HG03103 (cell line): Measurements from ENCODE around the gene GARIN5A.

ENCODE experiments used
- ATAC-seq: cut with Tn5 transposase; IDR thresholded peaks from one replicate; pipeline ENCODE4 v1.9.1; 2021; ENCODE audit warnings: low read depth; ENCODE audit not compliant: unreplicated experiment

Gene GARIN5A

DNA sequence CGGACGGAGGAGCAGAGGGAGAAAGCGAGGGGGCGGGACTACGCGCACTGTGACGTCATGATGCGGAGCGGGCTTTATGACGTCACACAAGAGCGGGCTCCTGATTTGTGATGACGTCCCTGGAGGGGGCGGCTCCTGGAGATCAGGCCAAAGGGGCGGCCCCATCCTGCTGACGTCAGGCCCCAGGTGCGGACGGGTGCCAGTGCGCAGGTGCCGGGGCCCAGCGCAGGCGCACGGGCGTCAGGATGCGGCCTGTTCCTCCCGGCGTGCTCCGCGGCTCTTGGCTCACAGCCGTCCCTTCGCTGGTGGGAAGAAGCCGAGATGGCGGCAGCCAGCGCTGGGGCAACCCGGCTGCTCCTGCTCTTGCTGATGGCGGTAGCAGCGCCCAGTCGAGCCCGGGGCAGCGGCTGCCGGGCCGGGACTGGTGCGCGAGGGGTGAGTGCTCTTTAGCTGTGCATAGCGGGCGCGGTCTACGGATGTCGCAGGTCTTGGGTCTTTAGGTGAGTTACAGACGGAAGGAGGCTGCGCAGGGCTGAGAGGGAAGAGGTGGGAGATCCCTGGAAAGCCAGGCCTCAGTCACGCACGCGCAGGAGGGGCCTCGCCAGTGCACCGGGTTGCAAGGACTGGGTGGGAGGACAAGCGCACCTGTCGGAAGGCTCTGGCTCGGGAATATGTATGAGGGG lies at the start of gene GARIN5A, which contains the start of gene EMC10:
Gene GARIN5A, minus strand, starts transcription at position 625 of the 683 bp plus-strand sequence. Its CDS starts 460 bp downstream, at position 165.
Gene EMC10, plus strand, starts transcription at position 284 of the 683 bp plus-strand sequence. Its CDS starts 38 bp downstream, at position 322.
- ATAC-seq, result peak; percentile 76

DNA sequence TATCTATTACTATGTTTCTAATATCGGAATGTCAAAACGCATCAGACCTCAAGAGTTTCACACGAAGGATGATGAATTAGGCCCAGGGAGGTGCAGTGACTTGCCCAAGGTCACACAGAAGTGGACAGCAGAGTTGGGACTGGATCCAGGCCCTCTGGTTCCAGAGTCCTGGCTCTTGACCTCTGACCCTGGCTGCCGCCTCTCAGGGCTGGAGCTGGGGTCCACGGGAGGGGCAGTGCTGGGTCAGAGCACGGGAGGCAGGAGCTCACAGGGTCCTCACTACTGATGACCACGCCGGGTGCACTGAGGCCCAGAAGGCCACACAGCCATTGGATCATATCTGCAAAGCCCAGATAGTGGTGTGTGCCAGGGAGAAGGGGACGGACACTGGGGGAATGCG lies 46.2 kb upstream of the GARIN5A start:
- ATAC-seq, result no peak

DNA sequence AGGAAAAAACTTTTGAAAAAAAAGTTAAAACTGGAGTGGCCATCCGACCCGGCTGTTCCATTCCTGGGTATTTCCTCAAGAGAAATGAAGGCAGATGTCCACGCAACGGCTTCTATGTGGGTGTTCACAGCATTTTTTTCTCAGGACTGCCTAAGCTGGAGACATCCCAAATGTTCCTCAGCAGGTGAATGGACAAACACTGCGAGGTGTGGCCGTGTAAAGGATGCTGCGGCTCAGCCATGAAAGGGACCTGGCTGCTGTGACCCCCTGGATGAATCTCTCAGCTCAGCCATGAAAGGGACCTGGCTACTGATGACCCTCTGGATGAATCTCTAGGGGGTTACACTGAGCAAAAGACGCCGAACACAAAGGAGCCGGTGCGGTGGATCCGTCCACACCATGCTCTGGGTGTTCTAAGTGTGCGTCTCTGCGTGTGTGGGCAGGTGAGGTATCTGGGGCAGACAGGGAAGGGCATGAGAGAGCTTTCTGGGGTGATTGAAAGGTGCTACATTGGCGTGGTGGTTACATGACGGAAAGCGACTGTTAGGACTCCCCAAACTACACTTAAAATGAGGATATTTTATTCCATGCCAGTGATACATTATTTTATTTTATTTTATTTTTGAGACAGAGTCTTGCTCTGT lies 44.3 kb upstream of the GARIN5A start:
- no peak for ATAC-seq

DNA sequence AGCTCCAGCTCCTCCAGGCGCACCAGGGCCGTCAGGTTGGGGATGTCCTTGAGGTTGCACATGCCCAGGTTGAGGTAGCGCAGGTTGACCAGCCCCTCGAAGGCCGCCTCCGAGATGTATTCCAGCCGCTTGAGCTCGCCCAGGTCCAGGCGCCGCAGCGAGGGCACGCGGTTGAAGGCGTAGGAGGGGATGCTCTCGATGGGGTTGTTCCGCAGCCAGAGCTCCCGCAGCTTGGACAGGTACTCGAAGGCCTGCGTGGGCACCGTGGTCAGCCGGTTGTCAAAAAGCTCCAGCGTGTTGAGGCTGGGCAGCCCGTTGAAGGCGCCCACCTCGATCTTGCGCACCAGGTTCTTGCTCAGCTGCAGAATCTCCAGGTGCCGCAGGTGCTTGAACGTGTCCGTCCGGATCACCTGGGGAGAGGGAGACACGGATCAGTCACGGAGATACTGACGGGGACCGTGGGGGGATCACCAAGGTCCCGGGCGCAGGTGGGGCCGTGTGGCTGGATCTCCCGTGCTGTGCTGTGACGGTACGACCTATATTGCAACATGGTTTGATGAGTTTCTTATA lies 42.4 kb upstream of the GARIN5A start:
- ATAC-seq, result no peak

DNA sequence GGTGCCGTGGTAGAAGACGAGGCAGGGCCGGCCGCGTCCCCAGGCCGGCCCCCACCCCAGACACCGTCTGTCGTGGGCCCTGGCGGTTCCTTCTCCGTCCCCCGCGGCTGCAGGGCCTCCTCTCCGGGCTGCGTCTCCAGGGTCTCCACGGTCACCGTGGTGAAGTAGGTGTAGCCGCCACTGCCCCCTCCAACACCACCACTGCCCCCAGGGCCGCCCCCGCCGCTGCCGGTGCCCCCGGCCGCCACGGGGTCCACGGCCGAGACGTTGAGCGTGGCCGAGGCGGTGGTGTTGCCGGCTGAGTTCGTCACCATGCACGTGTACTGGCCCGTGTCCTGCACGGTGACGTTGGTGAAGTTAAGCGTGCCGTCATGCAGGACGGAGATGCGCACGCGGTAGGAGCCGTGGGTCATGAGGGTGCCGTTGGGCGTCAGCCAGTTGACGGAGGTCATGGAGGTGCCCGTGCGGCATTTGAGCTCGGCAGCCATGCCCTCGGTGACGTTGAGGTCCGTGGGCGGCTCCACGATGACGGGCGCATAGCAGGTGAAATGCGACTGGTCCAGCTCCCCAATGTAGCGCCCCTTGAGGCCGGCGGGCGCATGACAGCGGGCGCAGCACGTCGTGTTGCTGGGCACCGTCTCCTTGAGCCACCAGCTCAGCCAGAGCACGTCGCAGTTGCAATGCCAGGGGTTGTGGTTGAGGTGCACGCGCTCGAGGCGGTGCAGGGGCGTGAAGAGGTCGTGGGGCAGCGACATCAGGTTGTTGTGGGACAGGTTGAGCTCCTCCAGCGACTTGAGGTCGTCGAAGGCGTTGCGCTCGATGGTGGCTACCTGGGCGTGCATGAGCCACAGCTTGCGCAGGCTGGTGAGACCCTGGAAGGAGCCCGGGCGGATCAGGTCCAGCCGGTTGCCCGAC lies 41.7 kb upstream of the GARIN5A start:
- ATAC-seq, result no peak

DNA sequence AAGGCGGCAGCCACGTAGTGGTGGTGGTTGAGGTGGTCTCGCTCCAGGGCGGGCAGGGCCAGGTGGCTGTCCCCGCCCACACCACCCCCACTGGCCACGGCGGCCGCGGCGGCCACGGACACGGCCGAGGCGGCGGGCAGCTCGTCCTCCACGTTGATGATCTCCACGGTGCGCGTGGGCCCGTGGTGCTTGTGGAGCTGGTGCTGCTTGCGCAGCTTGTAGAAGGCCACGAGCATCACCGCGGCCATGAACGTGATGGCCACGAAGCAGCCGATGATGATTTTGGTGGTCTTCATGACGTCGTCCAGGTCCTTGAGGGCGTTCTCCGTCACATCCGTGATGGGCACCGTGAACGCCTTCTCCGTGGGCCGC lies 41.0 kb upstream of the GARIN5A start:
- no peak for ATAC-seq

DNA sequence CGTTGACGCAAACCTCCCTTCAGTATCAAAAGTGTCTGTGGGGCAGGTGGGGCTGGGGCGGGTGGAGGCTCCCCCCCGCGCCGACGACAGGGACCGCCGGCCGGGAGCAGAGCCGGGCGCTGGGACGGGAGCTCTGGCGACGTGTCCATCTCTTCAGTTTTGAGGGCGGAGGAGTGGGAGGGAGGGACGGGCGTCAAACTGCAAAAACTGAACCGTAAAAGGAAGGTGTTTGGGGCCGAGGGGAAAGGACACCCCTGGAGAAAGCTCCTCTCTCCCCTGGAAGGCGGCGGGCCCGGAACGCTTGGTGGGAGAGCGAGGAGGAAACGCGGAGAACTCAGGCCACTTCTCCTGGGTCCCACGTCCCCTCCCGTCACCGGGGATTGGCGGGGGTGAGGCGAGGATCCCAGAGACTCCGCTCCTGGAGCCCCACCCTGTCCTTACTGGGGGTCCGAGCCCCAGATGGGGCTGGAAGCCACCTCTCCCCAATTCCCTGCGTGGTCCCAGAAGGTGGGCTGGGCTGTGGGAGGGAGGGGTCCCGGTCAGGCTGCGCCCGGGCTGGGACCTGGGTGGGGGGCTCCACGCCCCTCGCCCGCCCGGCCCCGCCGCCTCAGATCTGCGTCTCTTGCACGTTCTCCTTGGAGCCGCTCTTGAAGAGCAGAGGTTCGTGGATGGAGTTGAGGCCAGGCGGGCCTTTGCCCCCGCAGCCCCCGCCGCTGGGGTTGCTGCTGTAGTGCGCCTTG lies 40.5 kb upstream of the GARIN5A start:
- ATAC-seq, result no peak

DNA sequence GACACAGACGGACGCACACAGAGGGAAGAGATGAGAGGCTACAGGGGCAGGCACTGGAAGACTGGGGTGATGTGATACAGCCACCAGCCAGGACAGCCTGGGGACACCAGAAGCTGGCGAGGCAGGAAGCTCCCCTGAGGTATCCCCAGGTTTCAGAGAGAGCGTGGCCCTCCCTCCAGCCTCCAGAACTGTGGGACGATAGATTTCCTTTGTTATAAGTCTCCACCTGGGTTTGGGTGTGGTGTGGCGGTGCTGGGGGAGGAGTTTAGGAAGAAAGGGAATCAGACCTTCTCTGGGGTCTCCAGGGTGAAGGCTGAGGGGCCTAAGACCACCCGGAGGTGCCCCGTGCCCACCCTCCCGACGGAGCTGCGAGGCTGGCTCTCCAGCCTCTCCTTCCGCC lies 39.8 kb upstream of the GARIN5A start:
- no peak for ATAC-seq

DNA sequence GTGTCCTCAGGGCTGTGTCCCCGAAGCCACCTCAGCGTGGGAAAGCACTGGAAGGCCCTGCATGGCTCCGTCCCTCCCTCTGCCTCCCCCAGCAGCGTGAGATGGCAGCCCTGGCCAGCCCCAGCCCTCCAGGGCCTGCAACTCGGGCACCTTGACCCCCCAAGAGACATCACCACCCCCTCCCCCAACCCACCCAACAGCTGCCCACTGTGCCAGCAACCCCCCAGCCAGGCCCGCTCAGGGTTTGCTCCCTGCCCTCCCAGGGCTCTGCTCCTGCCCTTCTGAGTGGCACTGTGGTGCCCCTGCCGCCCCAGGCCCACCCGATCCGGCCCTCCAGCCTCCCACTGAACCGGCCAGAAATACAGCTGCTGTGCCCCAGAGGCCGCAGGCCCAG lies 38.5 kb upstream of the GARIN5A start:
- no peak for ATAC-seq

DNA sequence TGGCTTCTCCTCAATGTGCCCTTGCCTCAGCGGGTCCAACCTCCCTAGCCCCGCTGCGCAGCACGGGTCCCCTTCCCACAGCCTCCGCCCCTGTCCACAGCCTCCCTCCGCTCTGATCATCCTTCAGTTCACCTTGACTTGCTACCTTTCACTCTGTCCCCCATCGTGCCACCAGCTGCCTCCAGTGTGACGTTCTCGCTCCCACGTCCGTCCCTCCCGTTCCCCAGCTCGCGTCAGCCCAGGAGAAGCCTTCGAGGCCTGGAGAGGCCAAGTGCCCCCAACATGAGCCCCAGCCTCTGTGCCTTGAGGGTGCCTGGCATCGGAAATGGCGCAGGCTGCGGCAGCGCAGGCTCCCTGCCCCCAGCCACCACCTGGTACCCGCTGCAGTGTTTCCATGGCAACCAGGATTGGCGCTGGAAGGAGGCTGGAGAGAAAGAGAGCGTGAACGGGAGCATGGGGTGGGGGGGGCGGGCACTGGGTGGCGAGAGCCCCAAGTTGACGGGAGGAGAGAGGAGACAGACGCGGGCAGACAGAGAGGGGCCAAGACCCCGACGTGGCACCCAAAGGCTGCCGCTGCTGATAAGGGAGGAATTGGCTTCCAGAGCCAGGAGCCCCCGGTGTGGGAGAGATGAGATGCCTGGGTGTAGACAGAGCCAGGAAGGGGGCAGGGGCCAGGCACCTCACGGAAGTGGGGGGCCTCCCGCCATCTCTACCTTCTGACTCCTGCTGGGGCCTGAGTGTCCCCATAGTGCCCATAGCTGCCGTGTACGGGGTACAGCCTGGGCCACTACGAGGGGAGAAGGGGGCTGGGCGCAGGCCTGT lies 37.9 kb upstream of the GARIN5A start:
- no peak for ATAC-seq

DNA sequence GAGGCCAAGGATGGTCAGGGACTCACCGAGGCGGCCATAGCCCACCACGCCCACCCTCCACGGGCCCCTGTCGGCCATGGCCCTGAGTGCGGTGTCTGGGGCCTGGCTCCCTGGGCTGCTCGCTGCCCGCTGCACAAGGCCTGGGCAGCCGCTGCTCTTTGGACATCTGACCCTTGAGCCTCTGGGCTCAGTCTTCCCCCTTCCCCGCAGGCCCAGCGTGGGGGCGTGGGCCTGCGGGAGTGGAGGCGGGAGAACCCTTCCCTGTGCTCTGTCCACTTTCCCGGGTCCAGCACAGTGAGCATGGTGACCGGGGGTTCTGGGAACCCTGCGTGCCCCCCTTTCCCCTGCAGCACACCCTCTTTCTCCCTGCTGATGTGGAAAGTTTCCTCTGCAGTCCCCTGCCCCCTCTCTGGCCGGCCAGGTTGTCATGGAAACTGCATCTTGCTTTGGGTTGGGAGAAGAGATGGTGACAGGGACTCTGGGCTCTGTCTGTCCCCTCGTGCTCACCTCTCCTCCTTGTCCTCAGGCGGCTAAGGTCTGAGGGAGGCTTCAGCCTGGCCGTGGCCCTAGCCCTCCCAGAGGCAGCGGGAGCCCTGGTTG lies 37.2 kb upstream of the GARIN5A start, which contains the start of gene ASPDH:
Gene ASPDH, minus strand, starts transcription at position 168 of the 600 bp plus-strand sequence. Its CDS starts 90 bp downstream, at position 78.
- ATAC-seq, result no peak

DNA sequence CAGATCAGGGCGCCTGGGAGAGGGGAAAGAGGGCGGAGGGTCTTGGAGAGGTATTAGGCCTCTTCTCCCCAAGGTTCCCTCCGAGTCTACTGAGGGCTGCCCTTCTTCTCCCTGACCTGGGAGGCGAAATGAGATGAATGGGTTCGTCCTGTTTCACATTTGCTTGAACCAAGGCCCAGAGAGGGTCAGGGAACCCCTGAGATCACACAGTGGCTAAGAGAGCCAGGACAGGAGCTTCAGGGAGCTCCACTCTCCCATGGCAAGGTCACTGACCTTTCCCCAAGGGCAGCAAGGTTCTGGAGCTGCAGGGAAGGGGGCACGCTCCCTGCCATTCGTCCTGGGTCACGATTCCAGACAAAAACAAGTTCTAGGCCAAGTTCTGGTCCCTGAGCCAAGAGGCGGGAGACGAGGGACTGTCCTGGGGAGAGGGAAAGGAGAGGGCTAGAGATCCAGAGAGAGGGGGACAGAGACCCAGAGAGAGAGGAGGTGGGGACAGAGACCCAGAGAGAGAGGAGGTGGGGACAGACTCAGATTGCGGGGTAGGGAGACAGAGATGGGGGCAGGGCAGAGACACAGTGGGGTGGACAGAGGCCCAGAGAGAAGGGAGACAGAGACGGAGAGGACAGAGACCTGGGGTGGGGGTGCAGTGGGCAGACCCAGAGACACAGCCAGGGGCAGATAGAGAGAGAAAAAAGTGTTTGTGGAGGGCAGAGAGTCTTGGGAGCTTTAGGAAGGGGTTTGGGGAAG lies 36.5 kb upstream of the GARIN5A start:
- ATAC-seq, result no peak

DNA sequence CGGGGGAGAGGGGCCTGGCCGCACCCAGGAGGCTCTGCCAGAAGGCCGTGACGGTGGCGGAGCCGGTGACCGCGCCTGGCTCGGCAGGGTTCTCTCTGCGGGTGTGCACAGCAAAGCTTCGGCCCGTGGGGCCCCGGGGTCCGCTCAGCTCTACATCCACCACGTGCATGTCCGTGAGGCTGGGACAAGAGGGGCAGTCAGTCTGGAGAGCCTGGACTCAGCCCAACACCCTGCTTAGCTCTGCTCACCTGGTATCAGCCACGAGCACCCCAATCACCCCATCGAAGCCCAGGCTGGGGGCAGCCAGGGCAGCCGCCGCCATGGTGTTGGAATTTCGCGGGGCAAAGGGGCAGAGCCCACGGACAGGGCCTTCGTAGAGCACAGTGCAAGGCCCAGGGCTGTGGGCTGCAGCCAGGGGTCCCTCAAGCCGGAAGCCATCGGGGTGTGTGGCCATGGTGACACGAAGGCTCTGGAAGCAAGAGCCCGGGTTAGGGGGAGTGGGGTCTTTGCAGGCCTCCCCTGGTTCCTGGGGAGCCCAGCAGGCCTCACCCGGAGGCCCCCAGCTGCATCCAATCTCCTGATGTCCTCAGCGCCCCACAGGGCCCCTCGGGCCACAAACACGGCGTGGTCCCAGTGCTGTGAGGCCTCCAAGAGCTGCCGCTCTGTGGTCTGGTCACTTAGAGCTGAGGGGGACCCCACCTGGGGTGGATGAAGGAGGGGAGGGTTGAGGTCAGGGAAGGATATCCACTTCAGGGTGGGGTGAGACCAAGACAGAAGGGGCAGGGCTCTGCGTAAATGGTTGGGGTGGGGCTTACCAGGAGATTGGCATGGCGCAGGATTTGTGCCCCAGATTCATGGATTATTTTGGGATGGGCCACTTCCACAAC lies 35.7 kb upstream of the GARIN5A start:
- ATAC-seq, result no peak

DNA sequence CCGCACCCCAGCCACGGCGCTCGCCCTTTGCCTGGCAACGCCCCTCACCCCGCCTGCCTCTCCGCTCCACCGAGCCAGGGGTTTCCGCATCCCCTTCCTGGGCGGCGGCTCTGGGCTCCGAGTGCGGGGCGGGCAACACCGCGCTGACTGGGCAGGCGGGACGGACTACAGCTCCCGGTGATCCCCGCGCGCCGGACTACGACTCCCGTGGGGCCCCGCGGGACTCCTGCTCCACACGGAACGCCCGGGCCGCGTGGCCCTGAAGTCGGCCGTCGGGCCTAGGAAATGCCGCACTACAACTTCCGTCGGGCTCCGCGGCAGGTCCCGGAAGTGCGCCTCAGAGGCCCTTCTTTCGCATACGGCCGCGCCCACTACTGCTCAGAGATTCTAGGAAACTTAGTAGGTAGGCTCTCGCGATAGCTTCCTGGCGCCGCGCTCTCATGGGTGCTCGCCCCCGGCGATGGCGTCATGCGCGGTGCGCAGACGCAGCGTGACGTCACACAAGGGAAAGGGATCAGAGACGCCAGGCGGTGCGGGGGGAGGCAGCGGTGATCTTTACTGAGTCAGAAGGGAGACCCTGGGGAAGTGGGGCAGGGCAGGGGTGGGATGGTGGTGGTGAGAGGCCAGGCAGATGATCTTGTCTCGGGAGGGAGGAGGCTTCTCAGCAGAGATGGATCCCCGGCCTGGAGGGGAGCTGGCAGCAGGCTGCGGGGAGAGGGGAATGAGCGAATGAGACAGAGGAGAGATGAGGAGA lies 34.6 kb upstream of the GARIN5A start, which contains the start of gene JOSD2:
Gene JOSD2, minus strand, starts transcription at position 123 of the 754 bp plus-strand sequence. CDS start 760 bp downstream, outside the sequence.
- peak; percentile 76 for ATAC-seq

DNA sequence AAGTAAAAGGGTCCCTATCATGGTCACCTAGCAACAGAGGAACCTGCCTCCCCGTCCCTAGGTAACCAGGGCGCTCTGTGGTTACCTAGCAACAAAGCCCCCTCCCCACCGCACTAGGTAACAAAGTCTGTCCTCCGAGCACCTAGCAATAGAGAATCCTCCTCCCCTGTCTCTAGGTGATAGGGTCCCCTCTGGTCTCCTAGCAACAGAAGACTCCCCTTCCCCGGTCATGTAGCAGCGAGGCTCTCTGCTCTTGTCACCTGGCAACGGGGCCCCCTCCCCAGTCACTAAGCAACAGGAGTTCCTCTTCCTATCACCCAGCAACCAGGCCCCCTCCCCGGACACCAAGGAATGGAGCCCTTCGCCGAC lies 34.0 kb upstream of the GARIN5A start:
- no peak for ATAC-seq

DNA sequence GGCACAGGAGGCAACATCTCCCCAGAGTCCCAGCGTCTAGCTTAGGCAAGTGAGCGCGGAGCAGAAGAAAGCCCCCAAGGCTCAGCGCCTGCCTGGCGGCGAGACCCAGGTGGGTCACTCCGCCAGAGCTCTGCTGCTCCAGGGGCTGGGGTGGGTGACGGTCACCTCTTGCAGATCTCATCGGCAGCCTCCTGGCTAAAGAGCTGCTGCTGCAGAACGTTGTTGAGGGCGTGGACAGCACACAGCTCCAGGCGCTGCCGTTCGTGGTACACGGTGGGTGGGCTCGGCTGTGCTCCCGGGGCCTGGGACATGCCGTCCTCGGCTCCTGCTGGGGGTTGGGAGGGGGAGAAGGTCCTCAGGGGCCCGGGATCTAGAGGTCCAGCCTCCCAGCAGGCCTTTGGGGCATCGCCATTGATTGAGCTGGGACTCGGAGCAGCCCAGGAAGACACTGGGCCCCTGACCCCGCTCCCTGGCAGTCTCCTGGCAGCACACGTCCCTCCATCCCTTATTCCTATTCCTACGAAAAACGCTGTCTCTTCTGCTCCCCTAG lies 33.5 kb upstream of the GARIN5A start:
- ATAC-seq, result no peak
